ENCODE measurements around the gene SERPINA1. TPM values are rescaled to one million over a fixed set of nuclear protein-coding genes. Genes with fewer than 3 reads are reported as not detected.

Gene SERPINA1
- total RNA-seq, 1 donor from 2014 or later: 1,017 TPM

- Histone ChIP-seq H3K27me3 (no peaks in the 10 kb centered on the region), H3K27ac (peak overlapping the region; percentile 49), H3K4me3 (no peak overlapping the region), H3K36me3 (no peaks in the 10 kb centered on the region), H3K4me1 (peaks cover 31% of the 10 kb centered on the region), H3K9me3 (no peaks in the 10 kb centered on the region)
- ATAC-seq (no peak), DNase-seq (no peak)
- no peak for TF ChIP-seq CTCF (IDR thresholded peaks at IDR 0.05)
- intact Hi-C loops (cut with DNase I): no loop called here
Measured at GRCh38 chr14:94394025-94394493, 5.7 kb upstream of the SERPINA1 start.

DNA sequence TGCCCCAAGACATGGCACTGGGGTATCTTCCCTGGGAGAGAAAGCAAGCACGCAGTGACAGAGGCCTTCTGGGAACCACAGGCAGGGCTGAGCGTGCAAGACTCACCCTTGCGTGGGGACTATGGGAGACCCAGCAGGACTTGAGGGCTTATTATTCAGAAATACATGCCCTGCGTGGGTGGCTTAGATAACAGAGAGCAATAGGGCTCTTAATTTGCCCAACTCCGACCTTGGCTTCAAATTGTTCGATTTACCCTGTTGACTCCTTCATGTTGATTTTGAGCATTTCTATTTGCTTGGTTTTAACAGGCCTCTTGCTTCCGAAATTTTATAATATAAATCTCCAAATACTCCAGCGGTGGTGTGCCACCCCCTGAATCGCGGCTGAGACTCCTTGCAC lies 5.1 kb upstream of the SERPINA1 start:
- no peak for TF ChIP-seq CTCF (IDR thresholded peaks at IDR 0.05)
- intact Hi-C loops (cut with DNase I): no loop called here

GRCh38 chr14:94392510-94392935 lies 4.1 kb upstream of the SERPINA1 start:
- no peak for TF ChIP-seq CTCF (IDR thresholded peaks at IDR 0.05)
- Histone ChIP-seq H3K4me1 (peaks cover 34% of the 10 kb centered on the region), H3K36me3 (no peaks in the 10 kb centered on the region), H3K27me3 (no peaks in the 10 kb centered on the region), H3K4me3 (no peak overlapping the region), H3K27ac (peak overlapping the region; percentile 81), H3K9me3 (no peaks in the 10 kb centered on the region)
- ATAC-seq (peak; percentile 57), DNase-seq (peak; percentile 84)
- intact Hi-C loops (cut with DNase I): no loop called here

More for the DNA sequence above, 5.1 kb upstream of the SERPINA1 start:
- Histone ChIP-seq H3K27ac (peak overlapping the region; percentile 49), H3K9me3 (no peaks in the 10 kb centered on the region), H3K27me3 (no peaks in the 10 kb centered on the region), H3K36me3 (no peaks in the 10 kb centered on the region), H3K4me3 (no peak overlapping the region), H3K4me1 (peaks cover 34% of the 10 kb centered on the region)
- ATAC-seq: no peak
- no peak for DNase-seq

DNA sequence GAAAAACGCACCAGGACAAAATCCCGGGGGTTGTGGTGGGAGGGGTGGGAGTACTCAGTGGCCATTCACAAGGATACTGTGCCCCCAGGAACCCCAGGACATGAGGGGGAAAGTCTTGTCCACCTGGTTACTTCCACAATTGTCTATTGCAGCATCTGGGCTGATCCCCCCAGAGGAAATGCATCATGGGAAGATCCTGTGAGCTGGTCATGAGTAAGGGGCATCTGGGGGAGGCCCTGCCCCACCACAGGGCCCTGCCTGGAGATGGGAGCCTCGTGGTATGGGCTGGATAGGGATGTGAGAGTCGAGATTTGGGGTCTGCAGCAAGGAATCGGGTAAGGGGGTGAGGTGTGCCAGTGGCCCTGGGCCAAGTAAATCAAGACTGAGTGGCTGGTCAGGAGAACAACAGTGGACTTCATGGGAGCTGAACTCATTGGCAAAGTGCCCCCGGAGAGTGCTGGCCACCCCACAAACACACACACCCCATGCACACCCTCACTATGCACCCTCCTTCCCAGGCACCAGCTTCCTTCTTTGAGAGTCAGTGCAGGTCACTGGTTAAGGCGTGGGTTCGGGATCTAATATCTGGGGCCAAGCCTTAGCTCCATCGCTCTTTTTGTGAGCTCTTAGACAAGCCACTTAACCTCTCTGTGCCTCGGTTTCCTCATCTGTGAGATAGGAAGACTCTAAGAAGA lies 3.0 kb upstream of the SERPINA1 start:
- DNase-seq (no peak), ATAC-seq (no peak)
- Histone ChIP-seq H3K27me3 (no peaks in the 10 kb centered on the region), H3K9me3 (no peaks in the 10 kb centered on the region), H3K4me1 (peaks cover 31% of the 10 kb centered on the region), H3K27ac (peak overlapping the region; percentile 81), H3K36me3 (no peaks in the 10 kb centered on the region), H3K4me3 (no peak overlapping the region)
- no peak for TF ChIP-seq CTCF (IDR thresholded peaks at IDR 0.05)
- intact Hi-C loops (cut with DNase I): no loop called here

GRCh38 chr14:94390372-94391086 lies 2.1 kb upstream of the SERPINA1 start:
- peak; percentile 95 for DNase-seq
- no peak for TF ChIP-seq CTCF (IDR thresholded peaks at IDR 0.05)
- H3K4me3 ChIP-seq: peak overlapping the region; percentile 41

More at GRCh38 chr14:94390372-94391086, 2.1 kb upstream of the SERPINA1 start:
- H3K4me1 ChIP-seq: peaks cover 31% of the 10 kb centered on the region
- H3K9me3 ChIP-seq: no peaks in the 10 kb centered on the region
- intact Hi-C loops (cut with DNase I): no loop called here
- H3K36me3 ChIP-seq: no peaks in the 10 kb centered on the region
- no peaks in the 10 kb centered on the region for H3K27me3 ChIP-seq
- ATAC-seq: peak; percentile 75
- peak overlapping the region; percentile 81 for H3K27ac ChIP-seq

All from upper lobe of right lung (tissue), 1 donor.